IMR-90 (cell line): ENCODE results near the gene ZNF771. TPM values are rescaled to one million over a fixed set of nuclear protein-coding genes. Genes with fewer than 3 reads are reported as not detected.
A peak's percentile ranks its signal among the peaks of the same experiment; 100 is the strongest.

ENCODE experiments used
- ATAC-seq: fragments of 200-7000 bp; cut with Tn5 transposase; 2 replicates; pipeline ENCODE4 v1.9.1; 2020; ENCODE audit warnings: low read depth, mild to moderate bottlenecking, moderate library complexity
- BruUV-seq: library from RNA; stranded (reverse); fragments of 400-500 nt; replicated peaks from 2 replicates; lab custom pipeline; 2021; lab: Mats Ljungman, UMichigan
- CTCF ChIA-PET: fragments of 300-600 bp; formaldehyde crosslinking; extraction: SDS; loops from one replicate; lab custom pipeline; 2021; ENCODE audit warnings: antibody characterized with exemption; lab: Yijun Ruan, JAX
- POLR2A ChIA-PET: fragments of 300-600 bp; sonication (Branson Sonifier 250); formaldehyde crosslinking; loops from one replicate; lab custom pipeline; 2022; ENCODE audit warnings: antibody characterized with exemption; ENCODE audit not compliant: unreplicated experiment; lab: Charles Lee
- DNase-seq: peaks from one replicate; pipeline ENCODE4 v3.0.0; 2013
- H2AFZ ChIP-seq: replicated peaks from 2 replicates; pipeline ENCODE3; 2013; ENCODE audit warnings: low read length, mild to moderate bottlenecking; ENCODE audit not compliant: poor library complexity
- H2AK5ac ChIP-seq: 2 replicates; pipeline ENCODE4 v1.6.1; 2013; ENCODE audit warnings: low read depth, low read length, inconsistent platforms
- H2AK9ac ChIP-seq: replicated peaks from 2 replicates; pipeline ENCODE3; 2013; ENCODE audit warnings: mild to moderate bottlenecking, low read depth, low read length, moderate library complexity; ENCODE audit not compliant: poor library complexity
- H2BK120ac ChIP-seq: 2 replicates; pipeline ENCODE4 v1.6.1; 2013; ENCODE audit warnings: low read depth, low read length, inconsistent platforms
- H2BK15ac ChIP-seq: 3 replicates; pipeline ENCODE4 v1.6.1; 2013; ENCODE audit warnings: low read depth, low read length, inconsistent platforms
- H2BK20ac ChIP-seq: 2 replicates; pipeline ENCODE4 v1.6.1; 2013; ENCODE audit warnings: low read depth, mild to moderate bottlenecking, inconsistent platforms, low read length, moderate library complexity
- H2BK5ac ChIP-seq: 2 replicates; pipeline ENCODE4 v1.6.1; 2013; ENCODE audit warnings: mild to moderate bottlenecking, low read depth, low read length, inconsistent platforms; ENCODE audit not compliant: poor library complexity, severe bottlenecking
- H3K14ac ChIP-seq: replicated peaks from 2 replicates; pipeline ENCODE4 v1.6.1; 2013; ENCODE audit warnings: low read depth, low read length, inconsistent platforms
- H3K18ac ChIP-seq: 2 replicates; pipeline ENCODE4 v1.6.1; 2013; ENCODE audit warnings: low read depth, low read length, control low read depth
- H3K23ac ChIP-seq: 2 replicates; pipeline ENCODE4 v1.6.1; 2013; ENCODE audit warnings: low read depth, low read length, inconsistent platforms
- H3K27ac ChIP-seq: 2 replicates; pipeline ENCODE4 v1.5.1; 2013; ENCODE audit warnings: mild to moderate bottlenecking, control low read depth, low read length; ENCODE audit not compliant: insufficient read depth
- H3K27me3 ChIP-seq: 2 replicates; pipeline ENCODE4 v1.6.1; 2013; ENCODE audit warnings: low read length; ENCODE audit not compliant: control insufficient read depth, insufficient read depth
- H3K36me3 ChIP-seq: 2 replicates; pipeline ENCODE4 v1.6.1; 2013; ENCODE audit warnings: low read length, mixed read lengths; ENCODE audit not compliant: control insufficient read depth, insufficient read depth
- H3K4ac ChIP-seq: 2 replicates; pipeline ENCODE4 v1.6.1; 2013; ENCODE audit warnings: low read depth, low read length, inconsistent platforms
- H3K4me1 ChIP-seq: 2 replicates; pipeline ENCODE4 v1.6.1; 2013; ENCODE audit warnings: low read length, mixed read lengths; ENCODE audit not compliant: control insufficient read depth, insufficient read depth
- H3K4me2 ChIP-seq: 2 replicates; pipeline ENCODE4 v1.6.1; 2013; ENCODE audit warnings: low read depth, mild to moderate bottlenecking, control low read depth, low read length, moderate library complexity
- H3K4me3 ChIP-seq: 2 replicates; pipeline ENCODE4 v1.5.1; 2013; ENCODE audit warnings: low read depth, mild to moderate bottlenecking, control low read depth, low read length, moderate library complexity; ENCODE audit not compliant: insufficient read depth
- H3K56ac ChIP-seq: 2 replicates; pipeline ENCODE4 v1.6.1; 2013; ENCODE audit warnings: low read length, inconsistent platforms; ENCODE audit not compliant: insufficient read depth; ENCODE audit errors: extremely low read depth
- H3K79me1 ChIP-seq, 2 experiments: 2 replicates each; pipeline ENCODE4 v1.6.1; 2013; ENCODE audit warnings: low read length in 2 of 2, inconsistent platforms in 1 of 2, low read depth in 1 of 2
- H3K9ac ChIP-seq: 2 replicates; pipeline ENCODE4 v1.6.1; 2013; ENCODE audit warnings: low read depth, low read length, control low read depth
- H3K9me1 ChIP-seq: 2 replicates; pipeline ENCODE4 v1.6.1; 2013; ENCODE audit warnings: low read length, inconsistent platforms; ENCODE audit not compliant: insufficient read depth
- H3K9me3 ChIP-seq: 2 replicates; pipeline ENCODE4 v1.6.1; 2013; ENCODE audit warnings: low read length; ENCODE audit not compliant: control insufficient read depth, insufficient read depth
- H4K20me1 ChIP-seq: 2 replicates; pipeline ENCODE4 v1.6.1; 2013; ENCODE audit warnings: low read length, inconsistent platforms; ENCODE audit not compliant: insufficient read depth
- H4K5ac ChIP-seq: 2 replicates; pipeline ENCODE4 v1.6.1; 2013; ENCODE audit warnings: mild to moderate bottlenecking, low read depth, low read length, control low read depth
- H4K8ac ChIP-seq, 2 experiments: 2 replicates each; pipeline ENCODE4 v1.6.1; 2013; ENCODE audit warnings: low read depth in 2 of 2, low read length in 2 of 2, control low read depth in 1 of 2, inconsistent platforms in 1 of 2
- H4K91ac ChIP-seq: 2 replicates; pipeline ENCODE4 v1.6.1; 2013; ENCODE audit warnings: low read depth, low read length, inconsistent platforms; ENCODE audit not compliant: insufficient read depth
- NFE2L2 ChIP-seq: fragments of 150-350 bp; IDR thresholded peaks from 2 replicates; pipeline ENCODE4 v1.6.1; 2016; ENCODE audit warnings: low read depth, mild to moderate bottlenecking, low read length
- RCOR1 ChIP-seq: IDR thresholded peaks from 2 replicates; pipeline ENCODE4 v1.6.1; 2012; ENCODE audit warnings: mild to moderate bottlenecking, low read length, improper control_type of control experiment; ENCODE audit not compliant: insufficient replicate concordance
- RFX5 ChIP-seq: IDR thresholded peaks from 2 replicates; pipeline ENCODE4 v1.8.0; 2012; ENCODE audit warnings: low read depth, mild to moderate bottlenecking, low read length, moderate library complexity
- WGBS, 2 experiments: methylation state at CpG; one replicate each; pipeline versions ENCODE4 v1.1.5 to v1.1.7; 2013; ENCODE audit warnings: missing lambda C conversion rate in 2 of 2; ENCODE audit not compliant: insufficient read length in 1 of 2; ENCODE audit errors: extremely low coverage in 2 of 2; 5-methylcytosine and 5-hydroxymethylcytosine counted together
- dilution Hi-C: fragments of 300-500 bp; cut with HindIII; formaldehyde crosslinking; loops from one replicate; pipeline ENCODE4 v1.14.3; 2018; ENCODE audit warnings: low sequenced_read_pairs; ENCODE audit not compliant: unreplicated experiment
- in situ Hi-C: fragments of 300-500 bp; cut with MboI; formaldehyde crosslinking; loops from 3 replicates; pipeline ENCODE4 v1.14.3; 2019; ENCODE audit warnings: low sequenced_read_pairs, inconsistent platforms, mixed read lengths
- intact Hi-C: fragments of 100-400 bp; cut with micrococcal nuclease; formaldehyde crosslinking; loops from 2 replicates; pipeline ENCODE4 v1.10.0; 2022
- polyA plus RNA-seq, 3 experiments: library from polyadenylated mRNA; depleted of rRNA; stranded (reverse); fragments of >200 nt; gene quantifications; 2 replicates each; pipeline ENCODE4 v1.2.3, GENCODE V29; 2012; ENCODE audit warnings: low replicate concordance in 1 of 3
- total RNA-seq: library from RNA; depleted of rRNA; stranded (reverse); fragments of >200 nt; gene quantifications from 2 replicates; pipeline ENCODE4 v1.2.3, GENCODE V29; 2012
- TF ChIP-seq, protein P1 (sequence below): fragments of 150-350 bp; IDR thresholded peaks from 2 replicates; pipeline ENCODE4 v1.6.1; 2017; ENCODE audit warnings: mild to moderate bottlenecking, antibody characterized with exemption, low read length, low read depth

ZNF771 gene
- total and polyA plus RNA-seq, 2 of the 4 experiments (the other 2 are of a cell fraction) = 5.2 to 10.9 TPM

DNA sequence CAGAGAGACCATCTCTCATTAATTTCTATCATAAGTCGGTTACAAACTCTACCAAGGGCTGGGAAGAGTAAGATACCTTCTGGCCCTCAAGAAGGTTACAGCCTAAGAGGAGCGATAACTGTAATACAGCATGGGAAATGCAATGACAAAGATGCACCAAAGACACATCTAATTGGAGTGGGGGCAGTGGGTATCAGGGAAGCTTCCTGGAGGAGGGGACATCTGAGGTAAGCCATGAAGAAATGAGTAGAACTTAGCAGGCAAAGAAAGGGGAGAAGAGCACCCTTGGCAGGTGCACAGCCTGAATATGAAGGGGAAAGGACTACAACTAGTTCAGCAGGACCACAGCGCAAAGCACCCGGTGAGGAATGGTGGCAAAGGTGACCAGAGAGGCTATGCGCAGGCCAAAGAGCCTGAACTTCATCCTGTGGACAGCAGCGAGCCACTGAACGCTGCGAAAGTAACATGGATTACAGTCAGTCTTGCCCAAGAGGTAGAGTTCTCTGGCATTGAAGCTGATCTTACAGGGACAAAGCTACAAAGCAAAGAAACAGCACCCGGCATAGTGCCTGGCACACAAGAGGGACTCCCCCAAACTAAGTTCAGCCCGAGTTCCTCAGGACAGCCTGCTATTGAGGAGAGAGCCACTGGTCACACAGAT lies 39.9 kb upstream of the ZNF771 start:
- in situ Hi-C loops (no loop called here), dilution Hi-C loops (no loop called here), intact Hi-C loops (loop anchor here (1.0 to 2.0 kb wide), 2 partner anchors 42 to 275 kb away; no protein-coding TSS in a partner anchor)
- H2BK20ac ChIP-seq = no peak overlapping the region
- peaks cover 3% of the 10 kb centered on the region; the same call in 1 of the 2 replicates for H3K4me1 ChIP-seq
- CTCF ChIA-PET = interaction anchor here (1.2 kb wide), 1 partner anchor 275 kb away, joined by 3 read pairs; no protein-coding TSS in a partner anchor
- H3K27ac ChIP-seq = no peak overlapping the region; the same call in 1 of the 2 replicates
- H3K79me1 ChIP-seq = peaks cover 9 to 64% of the 10 kb centered on the region in 2 experiments
- no peak overlapping the region for H2BK5ac ChIP-seq
- no TSS peak for BruUV-seq
- WGBS, 2 experiments = 100% methylated on average over 2 of the region's 10 CpGs; no CpG with 5 or more reads in 1 of the 2 experiments
- peak overlapping the region; percentile 99 for H3K4me2 ChIP-seq
- H3K9ac ChIP-seq = peak overlapping the region; percentile 90; the same call in 1 of the 2 replicates
- no peak overlapping the region for H3K56ac ChIP-seq
- no peak overlapping the region for H2BK120ac ChIP-seq
- H2BK15ac ChIP-seq = no peak overlapping the region
- H3K4me3 ChIP-seq = peak overlapping the region; percentile 86
- peak overlapping the region; percentile 49 for H3K14ac ChIP-seq
- H3K9me3 ChIP-seq = no peaks in the 10 kb centered on the region
- H3K23ac ChIP-seq = peak overlapping the region; percentile 26; the same call in 1 of the 2 replicates
- no peak overlapping the region for H2AFZ ChIP-seq
- no peak overlapping the region for H4K5ac ChIP-seq
- no peak overlapping the region for H4K8ac ChIP-seq
- peak overlapping the region; percentile 1 for H3K4ac ChIP-seq
- peaks cover 17% of the 10 kb centered on the region for H3K9me1 ChIP-seq
- no peak for ATAC-seq
- no peak overlapping the region for H4K91ac ChIP-seq
- no peak overlapping the region for H3K18ac ChIP-seq
- POLR2A ChIA-PET = no interaction called here
- H3K27me3 ChIP-seq = no peaks in the 10 kb centered on the region
- DNase-seq = no peak
- H2AK9ac ChIP-seq = peak overlapping the region; percentile 99
- TF ChIP-seq RCOR1 (no peak), RFX5 (no peak), NFE2L2 (no peak)
- TF ChIP-seq, protein P1, sequence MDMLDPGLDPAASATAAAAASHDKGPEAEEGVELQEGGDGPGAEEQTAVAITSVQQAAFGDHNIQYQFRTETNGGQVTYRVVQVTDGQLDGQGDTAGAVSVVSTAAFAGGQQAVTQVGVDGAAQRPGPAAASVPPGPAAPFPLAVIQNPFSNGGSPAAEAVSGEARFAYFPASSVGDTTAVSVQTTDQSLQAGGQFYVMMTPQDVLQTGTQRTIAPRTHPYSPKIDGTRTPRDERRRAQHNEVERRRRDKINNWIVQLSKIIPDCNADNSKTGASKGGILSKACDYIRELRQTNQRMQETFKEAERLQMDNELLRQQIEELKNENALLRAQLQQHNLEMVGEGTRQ = no peak
- H3K36me3 ChIP-seq = peaks cover 18% of the 10 kb centered on the region
- H4K20me1 ChIP-seq = peaks cover 51% of the 10 kb centered on the region
- H2AK5ac ChIP-seq = peak overlapping the region; percentile 36; the same call in 1 of the 2 replicates
